ENCODE results near the gene PDIK1L. TPM values are rescaled to one million over a fixed set of nuclear protein-coding genes. Genes with fewer than 3 reads are reported as not detected.
A peak's percentile ranks its signal among the peaks of the same experiment; 100 is the strongest.

The PDIK1L gene
- total and polyA plus RNA-seq, 9 of the 15 experiments (the other 6 are each of a cell fraction or from before 2014, with no cell fraction given): 12.8 to 30.2 (median 21.5) TPM

- TF ChIP-seq TCF15 (CRISPR knock-in tag; IDR thresholded peaks at IDR 0.05): peak; percentile 92
- no peak for TF ChIP-seq ZNF24 (IDR thresholded peaks at IDR 0.05)
- TF ChIP-seq ZNF445 (CRISPR knock-in tag; IDR thresholded peaks at IDR 0.05; ENCODE audit: low read depth): peak; percentile 46; the same call in 1 of the 2 replicates
- TF ChIP-seq ETS2 (tag; IDR thresholded peaks at IDR 0.05; ENCODE audit: borderline replicate concordance, poor library complexity, severe bottlenecking): no peak
- no peak for TF ChIP-seq SFPQ (IDR thresholded peaks at IDR 0.05; ENCODE audit: low read depth, low read length)
- no peak for TF ChIP-seq ZNF165 (CRISPR knock-in tag; IDR thresholded peaks at IDR 0.05; ENCODE audit: borderline replicate concordance)
- no peak for TF ChIP-seq MTA2 (IDR thresholded peaks at IDR 0.05; ENCODE audit: low read depth)
- no peak for TF ChIP-seq POU5F1 (IDR thresholded peaks at IDR 0.05; ENCODE audit: borderline replicate concordance, low read depth, low read length, partially characterized antibody)
- no peak for TF ChIP-seq SAFB (IDR thresholded peaks at IDR 0.05; ENCODE audit: borderline replicate concordance, low read depth, low read length)
- no peak for TF ChIP-seq MGA (IDR thresholded peaks at IDR 0.05)
- peak; percentile 60; the same call in 1 of the 2 replicates for TF ChIP-seq ZNF41 (CRISPR knock-in tag; conservative IDR thresholded peaks at IDR 0.05)
- no peak for TF ChIP-seq MAFG (tag; conservative IDR thresholded peaks at IDR 0.05)
Observed at GRCh38 chr1:26124418-26125331, 13.1 kb downstream of the PDIK1L start (continued).
